HG02623 (cell line): ENCODE measurements around the gene PLEKHA5.
"Not testable (repeated sequence)": the region's sequence is repeated elsewhere in the genome, so short reads cannot be mapped to it uniquely, and the experiment has no call there.

Experiments
- ATAC-seq: cut with Tn5 transposase; IDR thresholded peaks from one replicate; pipeline ENCODE4 v1.9.1; 2021; ENCODE audit warnings: moderate library complexity; ENCODE audit not compliant: unreplicated experiment

PLEKHA5 gene

GRCh38 chr12:19273482-19274330 is 144.2 kb downstream of the PLEKHA5 start:
- ATAC-seq: no peak

GRCh38 chr12:19276767-19277166 is 147.2 kb downstream of the PLEKHA5 start:
- no peak for ATAC-seq

GRCh38 chr12:19277711-19278110 is 148.2 kb downstream of the PLEKHA5 start:
- ATAC-seq: no peak

- no peak for ATAC-seq
Measured at GRCh38 chr12:19278407-19278806, 148.9 kb downstream of the PLEKHA5 start.

- no peak for ATAC-seq
Measured at GRCh38 chr12:19282133-19282699, 152.7 kb downstream of the PLEKHA5 start.

- ATAC-seq: no peak
Measured at GRCh38 chr12:19284658-19285057, 155.1 kb downstream of the PLEKHA5 start.

GRCh38 chr12:19285793-19286448 is 156.4 kb downstream of the PLEKHA5 start:
- no peak for ATAC-seq

GRCh38 chr12:19287302-19287701 is 157.8 kb downstream of the PLEKHA5 start:
- ATAC-seq: no peak

GRCh38 chr12:19288161-19288560 is 158.6 kb downstream of the PLEKHA5 start:
- no peak for ATAC-seq

- ATAC-seq: no peak
Measured at GRCh38 chr12:19288603-19289244, 159.2 kb downstream of the PLEKHA5 start.

GRCh38 chr12:19298836-19299605 is 169.5 kb downstream of the PLEKHA5 start:
- no peak for ATAC-seq

- ATAC-seq: no peak
Measured at GRCh38 chr12:19299765-19300164, 170.2 kb downstream of the PLEKHA5 start.

GRCh38 chr12:19301223-19301622 is 171.7 kb downstream of the PLEKHA5 start:
- no peak for ATAC-seq

GRCh38 chr12:19301688-19302087 is 172.2 kb downstream of the PLEKHA5 start:
- no peak for ATAC-seq

GRCh38 chr12:19302100-19302640 is 172.6 kb downstream of the PLEKHA5 start:
- ATAC-seq: no peak

GRCh38 chr12:19303496-19303895 is 174.0 kb downstream of the PLEKHA5 start:
- ATAC-seq: no peak

- ATAC-seq: no peak
Measured at GRCh38 chr12:19304149-19304750, 174.7 kb downstream of the PLEKHA5 start.

- not testable (repeated sequence) for ATAC-seq
Measured at GRCh38 chr12:19305621-19306020, 176.1 kb downstream of the PLEKHA5 start.

GRCh38 chr12:19306366-19306765 is 176.8 kb downstream of the PLEKHA5 start:
- no peak for ATAC-seq

- no peak for ATAC-seq
Measured at GRCh38 chr12:19307451-19307850, 177.9 kb downstream of the PLEKHA5 start.
